Choroid plexus epithelial cell (primary cell): ENCODE data around the gene ICOS.

ENCODE experiments used
- DNase-seq: peaks from one replicate; pipeline ENCODE4 v3.0.0-alpha.2; 2010; ENCODE audit warnings: low read depth
- H3K4me3 ChIP-seq: 2 replicates; pipeline ENCODE4 v1.5.1; 2011; ENCODE audit warnings: low read depth, mild to moderate bottlenecking, control low read depth, low read length, moderate library complexity
- CTCF ChIP-seq: conservative IDR thresholded peaks from 2 replicates; pipeline ENCODE4 v1.5.1; 2011; ENCODE audit warnings: low read depth, mild to moderate bottlenecking, control low read depth, inconsistent platforms, low read length, moderate library complexity

The ICOS gene

GRCh38 chr2:204004912-204005311 is 68.3 kb downstream of the ICOS start:
- no peak overlapping the region for H3K4me3 ChIP-seq
- no peak for DNase-seq
- no peak for TF ChIP-seq CTCF

GRCh38 chr2:204005940-204006721 is 69.6 kb downstream of the ICOS start:
- H3K4me3 ChIP-seq: no peak overlapping the region
- TF ChIP-seq CTCF: no peak
- no peak for DNase-seq

GRCh38 chr2:204008352-204008751 is 71.8 kb downstream of the ICOS start:
- DNase-seq: no peak
- no peak for TF ChIP-seq CTCF
- no peak overlapping the region for H3K4me3 ChIP-seq

GRCh38 chr2:204010628-204011560 is 74.3 kb downstream of the ICOS start:
- DNase-seq: no peak
- TF ChIP-seq CTCF: no peak
- no peak overlapping the region for H3K4me3 ChIP-seq
